ENCODE measurements around the gene SAMMSON.

Gene SAMMSON

DNA sequence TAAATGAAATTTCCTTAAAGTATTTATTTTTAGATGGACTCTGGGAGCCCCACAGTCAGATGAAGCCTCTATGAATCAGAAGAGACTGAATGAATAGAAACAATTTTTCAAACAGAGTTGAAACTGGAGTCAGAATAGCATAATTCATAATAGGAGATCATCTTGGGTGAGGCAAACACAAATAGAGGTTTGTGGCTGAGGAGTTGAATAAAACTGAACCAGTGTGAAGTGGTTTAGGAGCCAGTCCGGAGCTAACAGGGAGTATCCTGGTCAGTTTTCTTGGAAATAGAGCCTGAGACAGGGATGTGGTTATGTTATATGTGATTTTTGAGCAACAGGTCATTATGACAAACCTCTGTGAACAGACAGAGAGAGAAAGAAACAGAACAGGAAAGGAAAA lies 39.2 kb downstream of the SAMMSON start:
- no peak for ATAC-seq (replicated peaks; ENCODE audit: extremely low read depth, poor library complexity, severe bottlenecking)

GRCh38 chr3:70040386-70040785 lies 40.9 kb downstream of the SAMMSON start:
- H3K27ac Mint-ChIP-seq (ENCODE audit: low read depth) = no peak overlapping the region
- peaks cover 5% of the 10 kb centered on the region for H3K9me3 Mint-ChIP-seq
- no peaks in the 10 kb centered on the region for H3K27me3 Mint-ChIP-seq
- ATAC-seq (replicated peaks; ENCODE audit: extremely low read depth, poor library complexity, severe bottlenecking) (no peak), DNase-seq (ENCODE audit: low spot score in 2 of 2) (no peak)
- no peaks in the 10 kb centered on the region for H3K4me1 Mint-ChIP-seq
- no peaks in the 10 kb centered on the region for H3K36me3 Mint-ChIP-seq (ENCODE audit: insufficient read depth)
- no peak overlapping the region for H3K4me3 Mint-ChIP-seq

More for the DNA sequence above, 39.2 kb downstream of the SAMMSON start:
- Mint-ChIP-seq H3K9me3 (peaks cover 5% of the 10 kb centered on the region), H3K27ac (ENCODE audit: low read depth) (no peak overlapping the region), H3K4me3 (no peak overlapping the region), H3K27me3 (no peaks in the 10 kb centered on the region), H3K4me1 (no peaks in the 10 kb centered on the region), H3K36me3 (ENCODE audit: insufficient read depth) (no peaks in the 10 kb centered on the region)
- DNase-seq (ENCODE audit: low spot score in 2 of 2) = no peak

DNA sequence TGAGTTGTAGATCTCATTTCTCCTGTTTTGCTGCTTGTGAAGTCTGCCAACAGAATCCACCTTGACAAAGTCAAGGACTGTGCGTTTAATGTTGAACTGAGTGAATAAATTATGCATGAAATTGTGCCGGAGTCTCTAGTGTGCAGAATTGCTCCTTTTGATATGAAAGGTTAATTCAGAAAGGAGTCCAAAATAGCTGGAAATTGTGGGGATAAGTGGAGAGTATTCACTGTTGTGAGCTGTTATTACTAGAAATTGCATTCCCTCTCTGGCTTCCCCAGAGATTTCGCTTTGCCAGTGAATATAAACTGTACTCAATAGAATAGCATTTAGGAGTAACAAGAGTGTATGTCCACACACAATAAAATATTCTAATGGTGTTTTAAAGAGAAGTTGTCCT lies 43.1 kb downstream of the SAMMSON start:
- Mint-ChIP-seq H3K27ac (ENCODE audit: low read depth) (no peak overlapping the region), H3K9me3 (peaks cover 5% of the 10 kb centered on the region), H3K4me3 (no peak overlapping the region), H3K4me1 (no peaks in the 10 kb centered on the region), H3K27me3 (no peaks in the 10 kb centered on the region), H3K36me3 (ENCODE audit: insufficient read depth) (no peaks in the 10 kb centered on the region)
- DNase-seq (ENCODE audit: low spot score in 2 of 2) = no peak
- no peak for ATAC-seq (replicated peaks; ENCODE audit: extremely low read depth, poor library complexity, severe bottlenecking)

DNA sequence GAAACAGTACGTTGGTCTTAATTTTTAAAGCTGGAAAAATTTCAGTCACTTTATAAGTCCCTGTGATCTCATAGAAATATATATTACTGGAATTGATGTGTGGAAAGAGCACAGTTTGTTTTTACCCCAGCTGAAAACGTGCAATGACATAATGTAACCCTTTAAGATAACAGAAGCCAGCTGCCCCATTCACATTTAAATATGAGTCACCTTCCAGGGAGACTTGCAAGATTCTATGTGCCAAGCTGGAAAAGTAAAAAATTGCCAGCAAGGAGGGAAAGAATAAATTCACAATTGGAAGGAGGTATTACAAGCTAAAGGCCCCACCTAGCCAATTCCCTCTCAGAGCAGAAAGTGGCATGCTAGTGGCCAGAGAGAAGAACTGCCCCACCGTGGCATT lies 50.2 kb downstream of the SAMMSON start:
- H3K27me3 Mint-ChIP-seq = no peaks in the 10 kb centered on the region
- no peaks in the 10 kb centered on the region for H3K4me1 Mint-ChIP-seq
- no peak overlapping the region for H3K27ac Mint-ChIP-seq (ENCODE audit: low read depth)
- DNase-seq (ENCODE audit: low spot score in 2 of 2) = no peak
- no peak overlapping the region for H3K4me3 Mint-ChIP-seq
- ATAC-seq (replicated peaks; ENCODE audit: extremely low read depth, poor library complexity, severe bottlenecking) = no peak
- H3K9me3 Mint-ChIP-seq = no peaks in the 10 kb centered on the region
- no peaks in the 10 kb centered on the region for H3K36me3 Mint-ChIP-seq (ENCODE audit: insufficient read depth)

DNA sequence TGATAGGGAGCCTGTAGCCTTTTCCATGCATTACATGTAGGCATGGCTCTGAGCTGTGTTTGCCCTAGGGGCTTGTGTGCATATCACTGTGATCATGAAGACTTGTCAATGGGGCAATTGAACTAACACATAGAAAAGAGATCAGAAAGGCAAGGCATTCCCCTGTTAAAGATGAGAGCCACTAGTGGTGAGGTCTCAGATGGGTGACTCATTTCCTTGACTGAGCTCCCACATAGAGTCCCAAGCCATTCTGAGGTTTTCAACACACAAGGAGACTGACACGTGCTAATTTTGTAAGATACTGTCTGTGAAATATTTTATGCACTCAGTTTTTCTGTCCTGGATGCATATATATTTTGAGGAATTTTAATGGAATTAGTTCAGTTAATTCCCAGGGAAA lies 53.8 kb downstream of the SAMMSON start:
- Mint-ChIP-seq H3K27ac (ENCODE audit: low read depth) (no peak overlapping the region), H3K4me1 (no peaks in the 10 kb centered on the region), H3K9me3 (no peaks in the 10 kb centered on the region), H3K36me3 (ENCODE audit: insufficient read depth) (no peaks in the 10 kb centered on the region), H3K27me3 (no peaks in the 10 kb centered on the region), H3K4me3 (no peak overlapping the region)
- no peak for DNase-seq (ENCODE audit: low spot score in 2 of 2)
- no peak for ATAC-seq (replicated peaks; ENCODE audit: extremely low read depth, poor library complexity, severe bottlenecking)

DNA sequence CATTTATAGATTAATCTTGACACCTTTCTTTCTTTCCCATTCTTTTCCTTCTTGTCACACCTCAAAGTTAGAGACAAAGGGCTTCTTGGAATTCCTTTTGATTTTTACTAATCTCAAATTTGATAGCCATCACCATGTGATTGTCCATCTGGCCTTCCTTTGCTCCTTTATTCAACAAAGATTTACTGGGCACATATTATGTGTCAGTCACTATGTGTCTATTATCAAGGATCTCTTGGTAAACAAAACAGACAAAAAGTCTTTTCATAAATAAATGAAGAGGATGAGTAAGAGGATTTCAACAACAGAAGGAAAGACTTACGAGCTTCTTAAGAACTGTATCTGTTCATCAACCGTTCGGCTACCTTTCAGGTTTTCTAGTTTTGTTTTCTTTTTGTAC lies 56.5 kb downstream of the SAMMSON start:
- H3K27me3 Mint-ChIP-seq = no peaks in the 10 kb centered on the region
- no peak for ATAC-seq (replicated peaks; ENCODE audit: extremely low read depth, poor library complexity, severe bottlenecking)
- no peaks in the 10 kb centered on the region for H3K4me1 Mint-ChIP-seq
- no peak overlapping the region for H3K4me3 Mint-ChIP-seq
- DNase-seq (ENCODE audit: low spot score in 2 of 2) = no peak
- H3K9me3 Mint-ChIP-seq = no peaks in the 10 kb centered on the region
- H3K27ac Mint-ChIP-seq (ENCODE audit: low read depth) = no peak overlapping the region
- no peaks in the 10 kb centered on the region for H3K36me3 Mint-ChIP-seq (ENCODE audit: insufficient read depth)

DNA sequence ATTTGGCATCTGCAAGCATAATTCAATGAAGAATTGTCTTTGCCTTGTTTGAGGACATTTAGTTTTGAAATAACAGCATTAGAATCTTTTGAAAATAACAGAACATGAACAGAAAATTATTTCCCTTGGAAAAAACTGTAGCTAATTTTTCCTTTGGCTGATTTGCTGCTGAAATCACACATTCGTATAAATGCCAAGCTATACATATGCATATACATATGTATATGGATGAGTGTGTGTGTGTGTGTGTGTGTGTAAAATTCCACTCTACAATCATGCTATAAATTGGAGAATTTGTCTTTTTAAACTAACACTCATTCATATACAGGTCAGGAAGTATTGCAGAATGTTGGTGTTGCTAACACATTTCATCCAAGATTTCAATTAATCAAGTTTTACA lies 57.9 kb downstream of the SAMMSON start:
- Mint-ChIP-seq H3K27me3 (no peaks in the 10 kb centered on the region), H3K4me1 (no peaks in the 10 kb centered on the region), H3K27ac (ENCODE audit: low read depth) (no peak overlapping the region), H3K9me3 (no peaks in the 10 kb centered on the region), H3K36me3 (ENCODE audit: insufficient read depth) (no peaks in the 10 kb centered on the region), H3K4me3 (no peak overlapping the region)
- ATAC-seq (replicated peaks; ENCODE audit: extremely low read depth, poor library complexity, severe bottlenecking) = no peak
- no peak for DNase-seq (ENCODE audit: low spot score in 2 of 2)

DNA sequence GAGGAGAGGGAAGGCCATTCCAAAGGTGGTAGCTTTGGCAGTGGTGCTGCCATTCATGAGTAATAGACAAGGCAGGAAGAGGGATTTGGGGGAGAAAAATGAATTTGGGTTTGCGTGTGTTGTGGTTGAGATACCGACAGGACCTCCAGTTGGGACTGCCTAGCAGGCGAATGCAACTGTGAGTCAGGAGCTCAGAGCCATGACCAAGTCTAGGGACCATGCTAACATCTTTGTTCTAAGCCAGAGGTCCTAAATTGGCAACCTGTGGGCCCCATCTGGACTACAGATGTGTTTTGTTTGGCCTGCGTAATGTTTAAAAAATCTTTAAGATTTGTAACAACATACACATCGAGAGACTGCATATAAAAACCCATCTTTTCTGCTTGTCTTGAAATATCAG lies 61.6 kb downstream of the SAMMSON start:
- Mint-ChIP-seq H3K36me3 (ENCODE audit: insufficient read depth) (no peaks in the 10 kb centered on the region), H3K4me1 (no peaks in the 10 kb centered on the region), H3K27ac (ENCODE audit: low read depth) (no peak overlapping the region), H3K4me3 (no peak overlapping the region), H3K27me3 (no peaks in the 10 kb centered on the region), H3K9me3 (no peaks in the 10 kb centered on the region)
- ATAC-seq (replicated peaks; ENCODE audit: extremely low read depth, poor library complexity, severe bottlenecking) (no peak), DNase-seq (ENCODE audit: low spot score in 2 of 2) (no peak)

DNA sequence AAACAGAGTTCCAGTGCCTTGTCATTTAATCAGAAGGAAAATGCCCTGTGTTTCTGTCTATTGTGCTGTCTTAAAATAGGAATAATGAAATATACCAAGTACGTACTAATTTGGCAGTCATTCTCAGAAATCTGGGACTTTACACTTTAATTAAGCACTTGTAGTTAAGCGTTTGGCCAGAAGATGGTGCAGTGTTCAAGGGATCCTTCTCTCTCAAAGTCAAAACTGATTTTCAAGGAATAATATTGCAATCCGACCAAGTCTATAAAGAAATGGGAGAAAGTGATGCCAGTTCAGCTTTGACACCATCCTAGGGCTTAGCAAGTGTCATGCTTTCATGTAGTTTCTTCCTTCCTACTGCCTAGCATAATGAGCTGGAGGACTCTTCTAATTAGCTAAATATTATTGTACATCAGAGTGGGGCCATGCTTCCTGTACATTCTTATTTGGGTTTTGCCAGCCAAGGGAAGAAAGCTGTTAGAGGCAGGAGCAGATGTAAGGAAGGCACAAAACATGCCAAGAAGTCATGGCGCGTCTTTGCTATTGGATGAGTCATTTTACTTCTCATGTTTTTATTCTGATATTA lies 64.8 kb downstream of the SAMMSON start:
- Mint-ChIP-seq H3K27ac (ENCODE audit: low read depth) (no peak overlapping the region), H3K4me1 (no peaks in the 10 kb centered on the region), H3K36me3 (ENCODE audit: insufficient read depth) (no peaks in the 10 kb centered on the region), H3K27me3 (no peaks in the 10 kb centered on the region), H3K4me3 (no peak overlapping the region), H3K9me3 (no peaks in the 10 kb centered on the region)
- DNase-seq (ENCODE audit: low spot score in 2 of 2) = no peak
- ATAC-seq (replicated peaks; ENCODE audit: extremely low read depth, poor library complexity, severe bottlenecking) = no peak

DNA sequence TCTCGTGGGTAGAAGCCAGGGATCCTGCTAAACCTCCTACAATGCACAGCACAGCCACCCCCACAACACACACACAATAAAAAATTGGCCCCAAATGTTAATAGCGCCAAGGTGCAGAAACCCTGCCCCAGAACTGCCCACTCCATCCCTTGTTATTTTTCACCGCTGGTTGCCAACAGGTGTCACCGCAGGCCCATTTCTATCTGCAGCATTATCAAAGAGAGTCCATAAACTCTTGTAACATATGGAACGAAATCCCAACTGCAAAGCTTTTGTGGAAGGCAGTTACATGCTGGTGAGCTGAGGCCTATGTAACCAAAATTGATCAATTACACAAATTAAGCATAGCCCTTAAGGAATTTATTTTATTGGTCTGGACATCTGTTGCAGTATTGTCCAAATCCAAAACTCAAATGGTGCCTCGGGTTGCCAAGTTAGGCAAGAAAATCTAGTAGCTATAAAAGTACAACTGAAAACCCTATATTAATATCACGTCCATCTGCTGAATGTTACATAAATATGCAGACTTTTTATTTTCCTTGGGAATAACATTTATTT lies 66.2 kb downstream of the SAMMSON start:
- ATAC-seq (replicated peaks; ENCODE audit: extremely low read depth, poor library complexity, severe bottlenecking) = no peak
- Mint-ChIP-seq H3K4me3 (no peak overlapping the region), H3K27me3 (no peaks in the 10 kb centered on the region), H3K27ac (ENCODE audit: low read depth) (no peak overlapping the region), H3K4me1 (no peaks in the 10 kb centered on the region), H3K36me3 (ENCODE audit: insufficient read depth) (no peaks in the 10 kb centered on the region), H3K9me3 (no peaks in the 10 kb centered on the region)
- DNase-seq (ENCODE audit: low spot score in 2 of 2) = no peak

GRCh38 chr3:70067860-70068521 lies 68.5 kb downstream of the SAMMSON start:
- H3K36me3 Mint-ChIP-seq (ENCODE audit: insufficient read depth) = no peaks in the 10 kb centered on the region
- peaks cover 11% of the 10 kb centered on the region for H3K27me3 Mint-ChIP-seq
- no peaks in the 10 kb centered on the region for H3K9me3 Mint-ChIP-seq
- ATAC-seq (replicated peaks; ENCODE audit: extremely low read depth, poor library complexity, severe bottlenecking) (no peak), DNase-seq (ENCODE audit: low spot score in 2 of 2) (no peak)
- no peaks in the 10 kb centered on the region for H3K4me1 Mint-ChIP-seq
- H3K27ac Mint-ChIP-seq (ENCODE audit: low read depth) = no peak overlapping the region
- no peak overlapping the region for H3K4me3 Mint-ChIP-seq

GRCh38 chr3:70069557-70069956 lies 70.0 kb downstream of the SAMMSON start:
- Mint-ChIP-seq H3K4me3 (no peak overlapping the region), H3K27me3 (peaks cover 12% of the 10 kb centered on the region), H3K36me3 (ENCODE audit: insufficient read depth) (no peaks in the 10 kb centered on the region), H3K9me3 (no peaks in the 10 kb centered on the region), H3K27ac (ENCODE audit: low read depth) (no peak overlapping the region), H3K4me1 (no peaks in the 10 kb centered on the region)
- ATAC-seq (replicated peaks; ENCODE audit: extremely low read depth, poor library complexity, severe bottlenecking) (no peak), DNase-seq (ENCODE audit: low spot score in 2 of 2) (no peak)

GRCh38 chr3:70071138-70071537 lies 71.6 kb downstream of the SAMMSON start:
- ATAC-seq (replicated peaks; ENCODE audit: extremely low read depth, poor library complexity, severe bottlenecking) (no peak), DNase-seq (ENCODE audit: low spot score in 2 of 2) (no peak)
- no peak overlapping the region for H3K4me3 Mint-ChIP-seq
- H3K4me1 Mint-ChIP-seq = no peaks in the 10 kb centered on the region
- H3K27ac Mint-ChIP-seq (ENCODE audit: low read depth) = no peak overlapping the region
- no peaks in the 10 kb centered on the region for H3K9me3 Mint-ChIP-seq
- H3K27me3 Mint-ChIP-seq = peaks cover 20% of the 10 kb centered on the region
- H3K36me3 Mint-ChIP-seq (ENCODE audit: insufficient read depth) = no peaks in the 10 kb centered on the region
